Stimulated activated effector memory CD8-positive, alpha-beta T cell treated with anti-CD3 and anti-CD28 coated beads, Interleukin-12 subunit alpha, Interleukin-12 subunit beta, amount 100 ng/mL, for 72 hours (primary cell): ENCODE results near the gene COL6A1.
"Not testable (repeated sequence)": the region's sequence is repeated elsewhere in the genome, so short reads cannot be mapped to it uniquely, and the experiment has no call there.

Experiments
- ATAC-seq: fragments of 150-1000 bp; cut with Tn5 transposase; 2 replicates; pipeline ENCODE4 v1.10.0; 2021
- DNase-seq, 2 donors: peaks; one replicate each; pipeline ENCODE4 v3.0.0; 2021 to 2022; ENCODE audit warnings: low spot score in 2 of 2
- H3K27ac Mint-ChIP-seq: one replicate; pipeline ENCODE4 v1.8.0; 2022; ENCODE audit warnings: mild to moderate bottlenecking, mixed read lengths
- H3K36me3 Mint-ChIP-seq: one replicate; pipeline ENCODE4 v1.8.0; 2022; ENCODE audit warnings: mild to moderate bottlenecking, mixed read lengths
- H3K4me1 Mint-ChIP-seq: one replicate; pipeline ENCODE4 v1.8.0; 2022; ENCODE audit warnings: mixed read lengths
- H3K4me3 Mint-ChIP-seq: one replicate; pipeline ENCODE4 v1.8.0; 2022; ENCODE audit warnings: mild to moderate bottlenecking, mixed read lengths
- H3K9me3 Mint-ChIP-seq: one replicate; pipeline ENCODE4 v1.8.0; 2022; ENCODE audit warnings: mixed read lengths

Gene COL6A1

GRCh38 chr21:45952974-45953373 is 28.6 kb upstream of the COL6A1 start:
- H3K27ac Mint-ChIP-seq, result no peak overlapping the region
- no peaks in the 10 kb centered on the region for H3K9me3 Mint-ChIP-seq
- H3K36me3 Mint-ChIP-seq, result no peaks in the 10 kb centered on the region
- H3K4me1 Mint-ChIP-seq, result no peaks in the 10 kb centered on the region
- DNase-seq, result no peak
- ATAC-seq, result no peak
- no peak overlapping the region for H3K4me3 Mint-ChIP-seq

DNA sequence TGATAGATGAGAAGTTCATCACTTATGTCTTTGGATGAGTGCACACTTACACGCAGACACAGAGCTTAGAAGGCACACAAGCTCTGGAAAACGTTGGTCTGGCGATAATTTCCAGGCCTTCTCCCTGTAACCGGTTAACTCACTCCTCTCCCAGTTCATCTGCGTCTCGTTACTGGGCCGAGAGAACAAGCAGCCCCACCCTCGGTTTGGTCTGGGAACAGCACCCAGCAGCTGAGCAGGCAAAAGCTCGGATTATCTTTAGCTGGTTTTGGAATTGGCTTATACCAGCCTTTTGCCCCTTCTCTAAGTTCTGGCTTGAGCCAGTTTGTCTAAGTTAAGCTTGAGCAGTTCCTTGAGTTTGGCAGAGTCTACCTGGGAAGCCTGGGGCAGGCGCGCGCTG is 27.3 kb upstream of the COL6A1 start:
- DNase-seq (no peak), ATAC-seq (no peak)
- no peaks in the 10 kb centered on the region for H3K9me3 Mint-ChIP-seq
- H3K4me3 Mint-ChIP-seq, result no peak overlapping the region
- H3K4me1 Mint-ChIP-seq, result peaks cover 5% of the 10 kb centered on the region
- no peak overlapping the region for H3K27ac Mint-ChIP-seq
- no peaks in the 10 kb centered on the region for H3K36me3 Mint-ChIP-seq

DNA sequence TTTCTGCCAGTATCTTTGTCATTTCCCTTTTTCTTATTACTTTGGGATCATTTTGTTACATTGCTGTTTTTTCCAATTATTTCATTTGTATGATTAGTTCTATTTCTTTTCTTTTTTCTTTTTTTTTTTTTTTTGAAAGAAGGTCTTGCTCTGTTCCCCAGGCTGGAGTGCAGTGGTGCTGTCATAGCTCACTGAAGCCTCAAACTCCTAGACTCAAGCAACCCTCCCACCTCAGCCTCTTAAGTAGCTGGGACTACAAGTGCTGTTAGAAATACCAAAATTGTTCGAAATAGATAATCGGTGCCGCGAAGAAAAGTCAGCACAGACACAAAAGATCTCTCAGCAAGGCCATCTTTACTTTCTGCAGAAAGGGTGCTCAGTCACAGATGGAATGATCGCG is 26.6 kb upstream of the COL6A1 start:
- H3K4me1 Mint-ChIP-seq, result peaks cover 6% of the 10 kb centered on the region
- no peak overlapping the region for H3K27ac Mint-ChIP-seq
- H3K4me3 Mint-ChIP-seq, result no peak overlapping the region
- no peaks in the 10 kb centered on the region for H3K9me3 Mint-ChIP-seq
- DNase-seq, result no peak
- ATAC-seq, result no peak
- no peaks in the 10 kb centered on the region for H3K36me3 Mint-ChIP-seq

DNA sequence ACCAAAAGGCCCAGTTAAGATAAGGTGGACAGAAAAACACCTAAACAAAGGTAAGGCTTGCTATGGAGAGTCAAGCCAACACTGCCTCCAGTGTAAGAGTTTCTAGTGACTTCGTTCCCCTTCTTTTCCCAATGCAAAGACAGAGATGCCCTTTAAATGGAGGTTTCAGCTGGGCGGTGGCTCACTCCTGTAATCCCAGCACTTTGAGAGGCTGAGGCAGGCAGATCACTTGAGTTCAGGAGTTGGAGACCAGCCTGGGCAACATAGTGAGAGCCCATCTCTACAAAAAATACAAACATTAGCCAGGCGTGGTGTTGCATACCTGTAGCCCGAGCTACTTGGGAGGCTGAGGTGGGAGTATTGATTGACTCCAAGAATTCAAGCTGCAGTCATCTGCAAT is 24.0 kb upstream of the COL6A1 start:
- Mint-ChIP-seq H3K9me3 (no peaks in the 10 kb centered on the region), H3K4me1 (peaks cover 6% of the 10 kb centered on the region), H3K36me3 (no peaks in the 10 kb centered on the region), H3K27ac (no peak overlapping the region), H3K4me3 (no peak overlapping the region)
- no peak for ATAC-seq
- no peak for DNase-seq

- H3K4me1 Mint-ChIP-seq, result peaks cover 6% of the 10 kb centered on the region
- no peaks in the 10 kb centered on the region for H3K9me3 Mint-ChIP-seq
- H3K36me3 Mint-ChIP-seq, result no peaks in the 10 kb centered on the region
- DNase-seq, result no peak
- no peak for ATAC-seq
- H3K4me3 Mint-ChIP-seq, result no peak overlapping the region
- no peak overlapping the region for H3K27ac Mint-ChIP-seq
Observed at GRCh38 chr21:45957981-45958600, 23.5 kb upstream of the COL6A1 start.

DNA sequence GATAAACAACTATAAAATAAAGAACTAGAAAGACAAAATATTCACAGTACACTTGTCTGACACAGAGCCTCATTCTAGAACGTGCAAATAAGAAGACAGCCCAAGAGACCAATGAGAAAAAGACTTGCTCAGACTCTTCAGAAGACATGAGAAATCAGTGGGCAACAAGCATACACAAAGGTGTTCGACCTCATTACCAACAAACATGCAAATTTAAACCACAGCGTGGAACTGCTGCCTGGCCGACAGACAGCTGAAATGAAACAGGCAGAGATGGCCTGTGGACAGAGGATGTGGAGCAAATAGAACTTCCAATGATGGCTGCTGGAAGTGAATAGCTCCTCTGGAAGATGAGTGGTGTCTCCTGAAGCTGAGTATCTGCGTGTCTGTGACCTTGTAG is 22.4 kb upstream of the COL6A1 start:
- H3K4me3 Mint-ChIP-seq, result no peak overlapping the region
- no peak overlapping the region for H3K27ac Mint-ChIP-seq
- ATAC-seq, result no peak
- no peak for DNase-seq
- H3K36me3 Mint-ChIP-seq, result no peaks in the 10 kb centered on the region
- peaks cover 6% of the 10 kb centered on the region for H3K4me1 Mint-ChIP-seq
- peaks cover 5% of the 10 kb centered on the region for H3K9me3 Mint-ChIP-seq

DNA sequence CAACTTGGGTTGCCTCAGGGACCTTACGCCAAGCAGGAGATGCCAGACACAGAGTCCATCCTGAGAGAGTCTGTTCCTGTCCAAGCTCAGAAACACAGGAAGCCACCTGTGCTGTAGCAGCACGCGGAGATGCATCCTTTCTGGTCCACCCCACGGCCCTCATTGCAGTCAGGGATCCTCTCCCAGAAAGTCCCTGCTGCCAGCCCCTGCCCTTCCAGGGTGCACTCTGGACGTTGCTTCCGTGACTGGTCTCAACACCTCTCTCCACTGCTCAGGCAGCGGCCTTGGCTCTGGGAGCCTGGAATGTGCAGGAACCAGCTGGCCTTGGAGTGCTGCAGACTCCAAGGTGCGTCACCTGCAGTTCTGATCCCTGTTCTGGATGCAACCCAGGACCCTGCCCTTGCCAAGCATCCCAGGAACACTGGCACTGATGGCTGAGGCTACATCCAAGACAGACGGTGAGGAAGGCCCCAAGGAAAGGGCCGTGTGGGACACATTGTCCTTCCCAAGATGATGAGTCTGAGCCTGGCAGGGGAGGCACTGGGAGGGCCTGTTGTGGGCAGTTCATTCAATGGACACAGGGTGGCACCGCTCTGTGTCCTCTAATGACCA is 21.7 kb upstream of the COL6A1 start:
- H3K4me3 Mint-ChIP-seq, result no peak overlapping the region
- ATAC-seq (no peak), DNase-seq (no peak)
- H3K27ac Mint-ChIP-seq, result no peak overlapping the region
- peaks cover 6% of the 10 kb centered on the region for H3K4me1 Mint-ChIP-seq
- peaks cover 6% of the 10 kb centered on the region for H3K9me3 Mint-ChIP-seq
- H3K36me3 Mint-ChIP-seq, result no peaks in the 10 kb centered on the region

DNA sequence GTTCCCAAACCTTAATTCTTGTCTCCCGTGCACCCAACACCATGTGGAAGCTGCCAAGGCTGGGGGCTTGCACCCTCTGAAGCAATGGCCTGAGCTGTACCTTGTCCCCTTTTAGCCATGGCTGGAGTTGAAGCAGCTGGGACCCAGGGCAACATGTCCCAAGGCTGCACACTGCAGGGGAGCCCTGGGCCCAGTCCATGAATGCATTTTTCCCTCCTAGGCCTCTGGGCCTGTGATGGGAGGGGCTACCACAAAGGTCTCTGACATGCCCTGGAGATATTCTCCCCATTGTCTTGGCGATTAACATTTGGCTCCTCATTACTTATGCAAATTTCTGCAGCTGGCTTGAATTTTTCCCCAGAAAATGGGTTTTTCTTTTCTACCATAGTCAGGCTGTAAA is 20.2 kb upstream of the COL6A1 start:
- H3K4me1 Mint-ChIP-seq, H3K27ac Mint-ChIP-seq, ATAC-seq, H3K4me3 Mint-ChIP-seq, DNase-seq, H3K36me3 Mint-ChIP-seq, H3K9me3 Mint-ChIP-seq: not testable (repeated sequence)

DNA sequence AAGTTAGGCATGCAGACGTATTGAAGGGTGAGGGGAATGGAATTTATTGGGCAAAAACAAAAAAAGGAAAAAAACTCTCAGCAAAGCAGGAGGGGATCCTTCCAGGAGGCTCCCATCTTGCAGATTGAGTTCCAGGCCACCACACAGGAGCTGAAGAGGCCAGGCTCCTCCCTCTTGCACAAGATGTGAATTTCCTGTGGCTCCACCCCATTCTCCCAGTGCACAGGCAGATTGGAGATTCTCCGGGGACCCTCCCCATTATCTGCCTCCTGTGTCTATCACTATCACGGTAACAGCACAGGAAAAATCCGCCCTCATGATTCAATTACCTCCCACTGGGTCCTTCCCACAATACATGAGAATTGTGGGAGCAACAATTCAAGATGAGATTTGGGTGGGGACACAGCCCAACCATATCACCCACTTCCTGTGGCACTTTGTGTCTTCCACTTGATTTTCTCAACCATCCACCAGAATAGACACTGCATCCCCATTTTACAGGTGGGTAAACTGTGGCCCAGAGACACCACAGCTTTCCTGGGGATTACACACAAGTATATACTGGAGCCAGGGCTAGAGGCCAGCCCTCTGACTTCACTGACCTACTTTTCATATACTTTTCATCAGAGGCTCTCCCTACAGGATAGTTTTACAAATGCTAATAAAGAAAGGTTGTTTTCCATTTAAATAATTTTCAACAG is 18.9 kb upstream of the COL6A1 start:
- H3K36me3 Mint-ChIP-seq, result no peaks in the 10 kb centered on the region
- no peak for DNase-seq
- peaks cover 6% of the 10 kb centered on the region for H3K4me1 Mint-ChIP-seq
- H3K27ac Mint-ChIP-seq, result no peak overlapping the region
- H3K4me3 Mint-ChIP-seq, result no peak overlapping the region
- no peak for ATAC-seq
- peaks cover 6% of the 10 kb centered on the region for H3K9me3 Mint-ChIP-seq

DNA sequence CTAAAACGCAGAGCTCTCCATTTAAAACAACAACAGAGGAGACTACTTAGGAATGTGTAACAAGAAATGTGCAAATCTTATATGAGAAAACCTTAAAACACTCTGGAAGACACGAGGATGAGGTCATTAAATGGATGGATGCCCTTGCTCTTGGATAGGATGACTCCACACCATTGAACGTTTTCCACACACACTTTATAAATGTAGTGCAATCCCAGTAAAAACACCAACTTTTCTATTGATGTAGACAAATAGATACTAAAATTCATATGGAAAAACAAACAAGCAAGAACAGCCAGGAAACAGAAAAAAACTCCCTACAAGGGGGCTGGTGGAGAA is 18.4 kb upstream of the COL6A1 start:
- H3K4me1 Mint-ChIP-seq, result peaks cover 6% of the 10 kb centered on the region

GRCh38 chr21:45964649-45965048 is 16.9 kb upstream of the COL6A1 start:
- Mint-ChIP-seq H3K36me3 (no peaks in the 10 kb centered on the region), H3K4me1 (no peaks in the 10 kb centered on the region), H3K27ac (no peak overlapping the region), H3K4me3 (no peak overlapping the region), H3K9me3 (peaks cover 6% of the 10 kb centered on the region)
- ATAC-seq (no peak), DNase-seq (no peak)

More for the DNA sequence above, 18.4 kb upstream of the COL6A1 start:
- ATAC-seq, result no peak
- Mint-ChIP-seq H3K9me3 (peaks cover 6% of the 10 kb centered on the region), H3K36me3 (no peaks in the 10 kb centered on the region), H3K4me3 (no peak overlapping the region), H3K27ac (no peak overlapping the region)
- DNase-seq, result no peak

- H3K36me3 Mint-ChIP-seq, result no peaks in the 10 kb centered on the region
- ATAC-seq (no peak), DNase-seq (no peak)
- no peak overlapping the region for H3K27ac Mint-ChIP-seq
- H3K4me1 Mint-ChIP-seq, result no peaks in the 10 kb centered on the region
- H3K4me3 Mint-ChIP-seq, result no peak overlapping the region
- peaks cover 6% of the 10 kb centered on the region for H3K9me3 Mint-ChIP-seq
Observed at GRCh38 chr21:45965084-45965809, 16.3 kb upstream of the COL6A1 start.

DNA sequence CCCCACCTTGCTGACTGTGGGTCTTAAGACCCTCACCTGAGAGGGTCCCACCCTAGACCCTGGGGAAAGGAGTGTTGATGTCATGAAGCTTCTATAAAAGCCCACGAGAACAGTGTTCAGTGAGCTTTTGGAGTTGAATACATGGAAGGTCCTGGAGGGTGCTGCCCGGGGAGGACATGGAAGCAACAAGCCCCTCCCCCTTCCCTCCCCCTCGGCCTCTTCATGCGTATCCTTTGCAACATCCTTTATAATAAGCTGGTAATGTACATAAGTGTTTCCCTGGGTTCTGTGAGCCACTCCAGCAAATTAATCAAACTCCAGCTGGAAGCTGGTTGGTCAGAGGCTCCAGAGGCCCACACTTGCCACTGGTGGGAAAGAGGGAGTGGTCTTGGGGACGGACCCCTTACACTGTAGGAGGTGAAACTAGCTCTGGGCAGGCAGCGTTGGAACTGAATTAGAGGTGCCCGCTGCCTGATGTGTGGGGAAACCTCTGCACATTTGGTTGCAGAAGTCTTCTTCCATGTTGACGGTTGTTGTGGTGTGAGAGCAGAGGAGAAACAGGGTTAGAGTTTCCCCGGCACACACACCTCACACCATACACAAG is 14.7 kb upstream of the COL6A1 start:
- DNase-seq (no peak), ATAC-seq (no peak)
- H3K9me3 Mint-ChIP-seq, result peaks cover 6% of the 10 kb centered on the region
- no peaks in the 10 kb centered on the region for H3K36me3 Mint-ChIP-seq
- H3K27ac Mint-ChIP-seq, result no peak overlapping the region
- no peaks in the 10 kb centered on the region for H3K4me1 Mint-ChIP-seq
- H3K4me3 Mint-ChIP-seq, result no peak overlapping the region

- ATAC-seq, result no peak
- Mint-ChIP-seq H3K36me3 (no peaks in the 10 kb centered on the region), H3K9me3 (no peaks in the 10 kb centered on the region), H3K4me1 (peaks cover 18% of the 10 kb centered on the region), H3K4me3 (no peak overlapping the region), H3K27ac (no peak overlapping the region)
- DNase-seq, result no peak
Observed at GRCh38 chr21:45969921-45970673, 11.5 kb upstream of the COL6A1 start.
